B cell (primary cell): ENCODE results near the gene ACIN1. TPM values are rescaled to one million over a fixed set of nuclear protein-coding genes. Genes with fewer than 3 reads are reported as not detected.

ENCODE experiments used
- ATAC-seq: fragments of 200-7000 bp; cut with Tn5 transposase; one replicate; pipeline ENCODE4 v1.10.0; 2021; ENCODE audit warnings: low read depth, mild to moderate bottlenecking, moderate number of reproducible peaks, moderate library complexity
- CTCF ChIA-PET: fragments of 350-600 bp; sonication (Branson Sonifier 250); formaldehyde crosslinking; loops from one replicate; lab custom pipeline; 2021; ENCODE audit warnings: antibody characterized with exemption, inconsistent platforms; lab: Charles Lee
- POLR2A ChIA-PET: fragments of 350-600 bp; sonication (Branson Sonifier 250); formaldehyde crosslinking; loops from one replicate; lab custom pipeline; 2021; ENCODE audit warnings: antibody characterized with exemption; lab: Charles Lee
- DNase-seq: peaks from one replicate; pipeline ENCODE4 v3.0.0; 2013
- H2AFZ ChIP-seq: 2 replicates; pipeline ENCODE4 v1.6.1; 2012; ENCODE audit warnings: mild to moderate bottlenecking, low read depth, low read length; ENCODE audit not compliant: insufficient read depth, poor library complexity, severe bottlenecking
- H3K27ac ChIP-seq, 2 donors: 1 replicate in 1 of 2; 2 replicates in 1 of 2; pipeline ENCODE4 v1.5.1; 2012 to 2013; ENCODE audit warnings: low read length in 2 of 2, mild to moderate bottlenecking in 2 of 2, moderate library complexity in 1 of 2
- H3K27me3 ChIP-seq, 4 experiments: fragments of 200-600 bp in 1 of 4; sonication (generic) in 1 of 4; replicated peaks in 1 of 4; 1 replicate in 2 of 4; 2 replicates in 2 of 4; pipeline versions ENCODE4 v1.6.1 to v1.7.0; 2013 to 2016; ENCODE audit warnings: low read length in 3 of 4, mild to moderate bottlenecking in 2 of 4, mixed read lengths in 1 of 4, moderate library complexity in 1 of 4; ENCODE audit not compliant: insufficient read depth in 4 of 4, control insufficient read depth in 3 of 4; ENCODE audit errors: control extremely low read depth in 1 of 4
- H3K36me3 ChIP-seq, 2 experiments: replicated peaks in 1 of 2; 1 replicate in 1 of 2; 2 replicates in 1 of 2; pipeline versions ENCODE4 v1.6.1 to v1.7.1; 2013; ENCODE audit warnings: low read length in 1 of 2; ENCODE audit not compliant: insufficient read depth in 2 of 2, control insufficient read depth in 1 of 2; ENCODE audit errors: control extremely low read depth in 1 of 2, extremely low read depth in 1 of 2
- H3K4me1 ChIP-seq, 2 donors: fragments of 200-600 bp in 1 of 2; sonication (generic) in 1 of 2; 1 replicate in 1 of 2; 2 replicates in 1 of 2; pipeline versions ENCODE4 v1.5.1 to v1.6.1; 2013 to 2017; ENCODE audit warnings: low read length in 2 of 2; ENCODE audit not compliant: control insufficient read depth in 2 of 2, insufficient read depth in 2 of 2
- H3K4me2 ChIP-seq: replicated peaks from 2 replicates; pipeline ENCODE3; 2012; ENCODE audit warnings: mild to moderate bottlenecking, low read depth, low read length; ENCODE audit not compliant: poor library complexity, severe bottlenecking
- H3K4me3 ChIP-seq, 5 experiments: fragments of 200-600 bp in 1 of 5; sonication (generic) in 1 of 5; 1 replicate in 3 of 5; 2 replicates in 2 of 5; pipeline versions ENCODE4 v1.5.1 to v1.7.0; 2011 to 2016; ENCODE audit warnings: low read length in 4 of 5, mild to moderate bottlenecking in 4 of 5, low read depth in 2 of 5, control low read depth in 1 of 5, moderate library complexity in 1 of 5; ENCODE audit not compliant: insufficient read depth in 1 of 5; ENCODE audit errors: control extremely low read depth in 1 of 5, extremely low read depth in 1 of 5
- H3K79me2 ChIP-seq: fragments of 200-600 bp; sonication (generic); one replicate; pipeline ENCODE4 v1.6.0; 2016; ENCODE audit warnings: low read length; ENCODE audit not compliant: control insufficient read depth, insufficient read depth
- H3K9ac ChIP-seq: fragments of 200-600 bp; sonication (generic); 2 replicates; pipeline ENCODE4 v1.6.1; 2017; ENCODE audit warnings: mild to moderate bottlenecking, low read length, moderate library complexity
- H3K9me3 ChIP-seq, 3 donors: one replicate each; pipeline versions ENCODE4 v1.6.1 to v1.7.1; 2013; ENCODE audit warnings: low read length in 2 of 3; ENCODE audit not compliant: control insufficient read depth in 2 of 3, insufficient read depth in 1 of 3; ENCODE audit errors: control extremely low read depth in 1 of 3
- H4K20me1 ChIP-seq: 2 replicates; pipeline ENCODE4 v1.6.0; 2012; ENCODE audit warnings: mild to moderate bottlenecking, low read length; ENCODE audit not compliant: insufficient read depth, control insufficient read depth, poor library complexity, severe bottlenecking
- H3K27ac Mint-ChIP-seq: one replicate; pipeline ENCODE4 v1.8.0; 2021; ENCODE audit warnings: mixed read lengths
- H3K27me3 Mint-ChIP-seq: one replicate; pipeline ENCODE4 v1.8.0; 2021; ENCODE audit warnings: mixed read lengths
- H3K4me1 Mint-ChIP-seq: one replicate; pipeline ENCODE4 v1.8.0; 2021; ENCODE audit warnings: mixed read lengths
- H3K4me3 Mint-ChIP-seq: one replicate; pipeline ENCODE4 v1.8.0; 2021; ENCODE audit warnings: mixed read lengths
- H3K9me3 Mint-ChIP-seq: one replicate; pipeline ENCODE4 v1.8.0; 2022; ENCODE audit warnings: mixed read lengths; ENCODE audit not compliant: insufficient read depth
- CTCF ChIP-seq: fragments of 200-600 bp; IDR thresholded peaks from one replicate; pipeline ENCODE4 v1.8.0; 2022; ENCODE audit warnings: antibody characterized with exemption, mild to moderate bottlenecking
- EZH2 ChIP-seq: IDR thresholded peaks from 2 replicates; pipeline ENCODE4 v1.6.1; 2012; ENCODE audit warnings: borderline replicate concordance, low read depth, mild to moderate bottlenecking, moderate library complexity, low read length; ENCODE audit not compliant: insufficient read depth, poor library complexity, severe bottlenecking
- WGBS: methylation state at CpG from one replicate; pipeline ENCODE4 v1.1.5; 2013; ENCODE audit warnings: missing lambda C conversion rate; ENCODE audit not compliant: insufficient coverage; 5-methylcytosine and 5-hydroxymethylcytosine counted together
- intact Hi-C: fragments of 100-400 bp; cut with micrococcal nuclease; formaldehyde crosslinking; loops from one replicate; pipeline ENCODE4 v1.10.0; 2022
- polyA plus RNA-seq: library from polyadenylated mRNA; depleted of rRNA; stranded (reverse); fragments of >200 nt; gene quantifications from 2 replicates; pipeline ENCODE4 v1.2.3, GENCODE V29; 2012
- total RNA-seq, 2 donors: library from RNA; stranded (reverse); fragments of 120-200 nt in 1 of 2; gene quantifications; 1 replicate in 1 of 2; 2 replicates in 1 of 2; pipeline versions ENCODE4 v1.2.3 to v1.2.4, GENCODE V29; 2013 to 2022

Gene ACIN1
- total and polyA plus RNA-seq, 2 donors (not counting 1 experiment from before 2014, with no cell fraction given): 178 to 359 TPM

- no peak overlapping the region for H3K4me3 ChIP-seq
- ChIA-PET POLR2A (no interaction called here), CTCF (interaction anchor here (4.5 kb wide), 1 partner anchor 10 kb away, joined by 26 read pairs; the partner anchor contains the start of gene CEBPE)
- H2AFZ ChIP-seq: no peak overlapping the region
- no peaks in the 10 kb centered on the region for H3K27me3 ChIP-seq
- ATAC-seq (no peak), DNase-seq (no peak)
- TF ChIP-seq EZH2 (no peak), CTCF (no peak)
- no peaks in the 10 kb centered on the region for H3K9me3 Mint-ChIP-seq
- no peaks in the 10 kb centered on the region for H4K20me1 ChIP-seq
- H3K4me1 ChIP-seq: peaks cover 7 to 11% of the 10 kb centered on the region in 2 donors
- H3K27ac Mint-ChIP-seq: no peak overlapping the region
- WGBS: no CpG with 5 or more reads among the region's 3 CpGs
- no peak overlapping the region for H3K27ac ChIP-seq
- no peaks in the 10 kb centered on the region for H3K79me2 ChIP-seq
- H3K36me3 ChIP-seq: no peaks in the 10 kb centered on the region
- no peaks in the 10 kb centered on the region for H3K9me3 ChIP-seq
- H3K4me3 Mint-ChIP-seq: no peak overlapping the region
- intact Hi-C loops: no loop called here
- peaks cover 14% of the 10 kb centered on the region for H3K4me1 Mint-ChIP-seq
- H3K4me2 ChIP-seq: no peak overlapping the region
- H3K9ac ChIP-seq: no peak overlapping the region
- no peaks in the 10 kb centered on the region for H3K27me3 Mint-ChIP-seq
Observed at GRCh38 chr14:23130871-23131270, 35.9 kb upstream of the ACIN1 start.

- no peak for TF ChIP-seq CTCF
- TF ChIP-seq EZH2: no peak
- ATAC-seq (no peak), DNase-seq (no peak)
- Mint-ChIP-seq H3K4me3 (no peak overlapping the region), H3K4me1 (peaks cover 14% of the 10 kb centered on the region), H3K27ac (no peak overlapping the region), H3K27me3 (no peaks in the 10 kb centered on the region), H3K9me3 (no peaks in the 10 kb centered on the region)
- Histone ChIP-seq H3K79me2 (no peaks in the 10 kb centered on the region), H2AFZ (no peak overlapping the region), H3K9ac (no peak overlapping the region), H3K4me2 (no peak overlapping the region), H3K27ac (no peak overlapping the region), H3K27me3 (no peaks in the 10 kb centered on the region), H3K4me3 (no peak overlapping the region), H3K9me3 (no peaks in the 10 kb centered on the region), H3K36me3 (no peaks in the 10 kb centered on the region), H4K20me1 (no peaks in the 10 kb centered on the region), H3K4me1 (peaks cover 7 to 11% of the 10 kb centered on the region in 2 donors)
- ChIA-PET CTCF (interaction anchor here (0.8 to 4.5 kb wide), 2 partner anchors 9 to 56 kb away, joined by 4 to 26 read pairs; partner anchors contain the start of gene CEBPE), POLR2A (no interaction called here)
- WGBS: 100% methylated on average over 4 of the region's 7 CpGs
- intact Hi-C loops: no loop called here
Observed at GRCh38 chr14:23129759-23130316, 34.9 kb upstream of the ACIN1 start.
